Activated CD8-positive, alpha-beta T cell treated with anti-CD3 and anti-CD28 coated beads for 36 hours (primary cell): Measurements from ENCODE around the gene HTR3C. TPM values are rescaled to one million over a fixed set of nuclear protein-coding genes. Genes with fewer than 3 reads are reported as not detected.
"Not testable (repeated sequence)": the region's sequence is repeated elsewhere in the genome, so short reads cannot be mapped to it uniquely, and the experiment has no call there.

Experiments
- ATAC-seq: fragments of 200-7000 bp; cut with Tn5 transposase; one replicate; pipeline ENCODE4 v1.10.0; 2021; ENCODE audit warnings: mild to moderate bottlenecking, moderate library complexity
- CTCF ChIA-PET: fragments of 350-600 bp; sonication (Branson Sonifier 250); formaldehyde crosslinking; loops from one replicate; lab custom pipeline; 2021; ENCODE audit warnings: antibody characterized with exemption; lab: Charles Lee
- POLR2A ChIA-PET: fragments of 350-600 bp; sonication (Branson Sonifier 250); formaldehyde crosslinking; loops from one replicate; lab custom pipeline; 2021; ENCODE audit warnings: antibody characterized with exemption; lab: Charles Lee
- DNase-seq: peaks from one replicate; pipeline ENCODE4 v3.0.0-alpha.2; 2020
- H3K27ac Mint-ChIP-seq: one replicate; pipeline ENCODE4 v1.8.0; 2021; ENCODE audit warnings: mild to moderate bottlenecking, mixed read lengths
- H3K27me3 Mint-ChIP-seq: one replicate; pipeline ENCODE4 v1.8.0; 2021; ENCODE audit warnings: mixed read lengths
- H3K36me3 Mint-ChIP-seq: one replicate; pipeline ENCODE4 v1.8.0; 2021; ENCODE audit warnings: low read depth, mixed read lengths
- H3K4me1 Mint-ChIP-seq: one replicate; pipeline ENCODE4 v1.8.0; 2021; ENCODE audit warnings: low read depth, mixed read lengths
- H3K4me3 Mint-ChIP-seq: one replicate; pipeline ENCODE4 v1.8.0; 2021; ENCODE audit warnings: mild to moderate bottlenecking, moderate library complexity, mixed read lengths
- H3K9me3 Mint-ChIP-seq: one replicate; pipeline ENCODE4 v1.8.0; 2021; ENCODE audit warnings: mixed read lengths
- CTCF ChIP-seq: fragments of 200-600 bp; IDR thresholded peaks from one replicate; pipeline ENCODE4 v1.8.0; 2022; ENCODE audit warnings: antibody characterized with exemption, mild to moderate bottlenecking
- intact Hi-C: fragments of 100-400 bp; cut with micrococcal nuclease; formaldehyde crosslinking; loops from one replicate; pipeline ENCODE4 v1.10.0; 2022
- total RNA-seq, 2 experiments: library from RNA; stranded (reverse); gene quantifications; one replicate each; pipeline ENCODE4 v1.2.3, GENCODE V29; 2021

The HTR3C gene
- total RNA-seq, 2 experiments from 2014 or later = not detected

GRCh38 chr3:184037816-184038215, 15.0 kb upstream of the HTR3C start:
- POLR2A ChIA-PET = no interaction called here

GRCh38 chr3:184038307-184038706, 14.5 kb upstream of the HTR3C start:
- DNase-seq, H3K27ac Mint-ChIP-seq, CTCF ChIA-PET, H3K36me3 Mint-ChIP-seq, POLR2A ChIA-PET, intact Hi-C loops, H3K9me3 Mint-ChIP-seq, ATAC-seq, H3K4me3 Mint-ChIP-seq, H3K4me1 Mint-ChIP-seq, H3K27me3 Mint-ChIP-seq: not testable (repeated sequence)

More at GRCh38 chr3:184037816-184038215, 15.0 kb upstream of the HTR3C start:
- no peaks in the 10 kb centered on the region for H3K9me3 Mint-ChIP-seq
- DNase-seq (no peak), ATAC-seq (no peak)
- H3K27me3 Mint-ChIP-seq = no peaks in the 10 kb centered on the region
- no peak overlapping the region for H3K27ac Mint-ChIP-seq
- no peaks in the 10 kb centered on the region for H3K4me1 Mint-ChIP-seq
- intact Hi-C loops = no loop called here
- no peak overlapping the region for H3K4me3 Mint-ChIP-seq
- no peak for TF ChIP-seq CTCF
- CTCF ChIA-PET = no interaction called here
- H3K36me3 Mint-ChIP-seq = no peaks in the 10 kb centered on the region

DNA sequence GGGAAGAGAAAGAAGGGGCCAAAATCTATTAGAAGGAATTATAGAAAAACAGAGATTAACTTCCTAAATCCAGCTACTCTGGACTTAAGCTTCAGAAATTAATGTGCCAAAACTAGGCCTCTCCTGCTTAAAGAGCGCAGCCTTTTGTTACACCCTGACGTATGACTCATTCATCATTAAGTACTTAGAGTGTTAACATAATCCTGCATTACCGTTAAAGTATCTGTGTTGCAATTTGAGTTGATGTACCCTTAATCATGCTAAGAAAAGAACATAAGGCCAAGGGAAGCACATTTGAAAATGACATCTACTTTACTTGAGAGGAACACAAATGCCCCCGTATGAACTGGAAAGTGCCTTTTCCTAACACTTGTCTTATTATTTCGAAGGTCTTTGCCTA, 13.4 kb upstream of the HTR3C start:
- intact Hi-C loops = no loop called here
- POLR2A ChIA-PET = no interaction called here
- no peak for ATAC-seq
- Mint-ChIP-seq H3K4me3 (no peak overlapping the region), H3K36me3 (no peaks in the 10 kb centered on the region), H3K9me3 (no peaks in the 10 kb centered on the region), H3K4me1 (no peaks in the 10 kb centered on the region), H3K27me3 (no peaks in the 10 kb centered on the region), H3K27ac (no peak overlapping the region)
- DNase-seq = no peak
- no peak for TF ChIP-seq CTCF
- CTCF ChIA-PET = interaction anchor here (1.1 kb wide), 1 partner anchor 27 kb away, joined by 3 read pairs; no protein-coding TSS in a partner anchor

- H3K9me3 Mint-ChIP-seq = no peaks in the 10 kb centered on the region
- no peak for ATAC-seq
- POLR2A ChIA-PET = no interaction called here
- no peak for TF ChIP-seq CTCF
- no peaks in the 10 kb centered on the region for H3K4me1 Mint-ChIP-seq
- no peak overlapping the region for H3K4me3 Mint-ChIP-seq
- no peak overlapping the region for H3K27ac Mint-ChIP-seq
- CTCF ChIA-PET = interaction anchor here (1.1 kb wide), 1 partner anchor 28 kb away, joined by 3 read pairs; no protein-coding TSS in a partner anchor
- H3K36me3 Mint-ChIP-seq = no peaks in the 10 kb centered on the region
- intact Hi-C loops = no loop called here
- DNase-seq = no peak
- H3K27me3 Mint-ChIP-seq = no peaks in the 10 kb centered on the region
Measured at GRCh38 chr3:184040010-184040409, 12.8 kb upstream of the HTR3C start.

DNA sequence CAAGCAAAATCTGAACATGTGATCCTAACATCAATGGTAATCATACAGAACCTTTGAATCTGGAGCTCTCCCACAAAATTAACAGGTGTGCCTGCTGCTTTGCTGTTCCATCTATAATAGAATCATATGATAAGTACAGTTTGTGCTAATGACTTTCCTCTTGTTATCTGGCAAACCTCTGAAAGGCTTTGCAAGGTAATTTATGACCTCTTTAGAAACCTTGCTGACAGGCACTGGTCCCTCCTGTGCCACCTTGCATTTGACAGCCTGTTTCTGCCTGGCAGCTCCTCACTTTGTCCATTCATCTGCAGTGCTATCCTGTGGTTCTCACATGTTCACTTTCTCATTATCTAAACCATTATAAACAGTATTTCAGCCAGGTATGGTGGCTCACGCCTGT, 10.2 kb upstream of the HTR3C start:
- Mint-ChIP-seq H3K9me3 (no peaks in the 10 kb centered on the region), H3K27me3 (no peaks in the 10 kb centered on the region), H3K4me1 (no peaks in the 10 kb centered on the region), H3K36me3 (no peaks in the 10 kb centered on the region), H3K27ac (no peak overlapping the region), H3K4me3 (no peak overlapping the region)
- intact Hi-C loops = no loop called here
- no peak for DNase-seq
- POLR2A ChIA-PET = no interaction called here
- CTCF ChIA-PET = interaction anchor here (0.7 to 1.6 kb wide), 3 partner anchors 24 to 185 kb away, joined by 3 to 7 read pairs (median 4); no protein-coding TSS in a partner anchor
- TF ChIP-seq CTCF = no peak
- ATAC-seq = no peak
